HEK293 (cell line): ENCODE measurements around the gene CARM1.
A peak's percentile ranks its signal among the peaks of the same experiment; 100 is the strongest.

Experiments
- CTCF ChIA-PET: fragments of 350-600 bp; formaldehyde crosslinking; extraction: SDS; loops from one replicate; lab custom pipeline; 2021; ENCODE audit warnings: antibody characterized with exemption; lab: Yijun Ruan, JAX
- POLR2A ChIA-PET: fragments of 300-600 bp; formaldehyde crosslinking; extraction: SDS; loops from one replicate; lab custom pipeline; 2020; ENCODE audit warnings: antibody characterized with exemption, inconsistent platforms; lab: Yijun Ruan, JAX
- H3K27ac ChIP-seq: fragments of 200-500 bp; sonication (Bioruptor generic); 2 replicates; pipeline ENCODE4 v1.5.1; 2014; ENCODE audit warnings: low read depth, low read length, control low read depth, inconsistent platforms; ENCODE audit errors: extremely low read depth
- H3K36me3 ChIP-seq, 2 experiments: fragments of 200-500 bp in 1 of 2; sonication (Bioruptor generic) in 1 of 2; 1 replicate in 1 of 2; 2 replicates in 1 of 2; pipeline ENCODE4 v1.5.1; 2014 to 2017; ENCODE audit warnings: inconsistent platforms in 2 of 2, low read length in 2 of 2; ENCODE audit not compliant: control insufficient read depth in 2 of 2, insufficient read depth in 1 of 2
- H3K4me1 ChIP-seq: fragments of 200-500 bp; sonication (Bioruptor generic); 2 replicates; pipeline ENCODE4 v1.5.1; 2014; ENCODE audit warnings: mild to moderate bottlenecking, low read length, inconsistent platforms; ENCODE audit not compliant: control insufficient read depth, insufficient read depth
- H3K4me3 ChIP-seq: 2 replicates; pipeline ENCODE4 v1.5.1; 2011; ENCODE audit warnings: low read depth, mild to moderate bottlenecking, control low read depth, low read length, moderate library complexity
- H3K9me3 ChIP-seq: fragments of 200-500 bp; sonication (Bioruptor generic); 2 replicates; pipeline ENCODE4 v1.5.1; 2014; ENCODE audit warnings: low read depth, low read length, inconsistent platforms; ENCODE audit not compliant: control insufficient read depth, insufficient read depth
- EGR2 ChIP-seq: fragments of 450-650 bp; formaldehyde crosslinking; IDR thresholded peaks from 2 replicates; pipeline ENCODE4 v1.5.1; 2016; ENCODE audit warnings: low read depth, missing biosample characterization, missing genetic modification characterization
- GLIS1 ChIP-seq: fragments of 450-650 bp; formaldehyde crosslinking; IDR thresholded peaks from 2 replicates; pipeline ENCODE4 v1.5.1; 2016; ENCODE audit warnings: missing biosample characterization, missing genetic modification characterization
- KLF1 ChIP-seq: fragments of 450-650 bp; formaldehyde crosslinking; IDR thresholded peaks from 2 replicates; pipeline ENCODE4 v1.5.1; 2016; ENCODE audit warnings: missing biosample characterization, missing genetic modification characterization
- RBAK ChIP-seq: fragments of 450-650 bp; formaldehyde crosslinking; IDR thresholded peaks from 2 replicates; pipeline ENCODE4 v1.5.1; 2016; ENCODE audit warnings: missing biosample characterization, missing genetic modification characterization
- SCRT2 ChIP-seq: fragments of 450-650 bp; formaldehyde crosslinking; IDR thresholded peaks from 2 replicates; pipeline ENCODE4 v1.5.1; 2016; ENCODE audit warnings: missing biosample characterization, missing genetic modification characterization
- SP2 ChIP-seq: fragments of 450-650 bp; formaldehyde crosslinking; IDR thresholded peaks from 2 replicates; pipeline ENCODE4 v1.5.1; 2016; ENCODE audit warnings: missing biosample characterization, missing genetic modification characterization
- SP3 ChIP-seq: fragments of 450-650 bp; formaldehyde crosslinking; IDR thresholded peaks from 2 replicates; pipeline ENCODE4 v1.5.1; 2016; ENCODE audit warnings: missing biosample characterization, missing genetic modification characterization
- SP7 ChIP-seq: fragments of 450-650 bp; formaldehyde crosslinking; IDR thresholded peaks from 2 replicates; pipeline ENCODE4 v1.5.1; 2016; ENCODE audit warnings: missing biosample characterization, missing genetic modification characterization
- ZBTB21 ChIP-seq: fragments of 450-650 bp; formaldehyde crosslinking; IDR thresholded peaks from 2 replicates; pipeline ENCODE4 v1.5.1; 2017; ENCODE audit warnings: missing biosample characterization, missing genetic modification characterization
- ZFP37 ChIP-seq: fragments of 450-650 bp; formaldehyde crosslinking; IDR thresholded peaks from 2 replicates; pipeline ENCODE4 v1.5.1; 2016; ENCODE audit warnings: missing biosample characterization, missing genetic modification characterization
- ZFP69B ChIP-seq: fragments of 450-650 bp; formaldehyde crosslinking; IDR thresholded peaks from 2 replicates; pipeline ENCODE4 v1.5.1; 2016; ENCODE audit warnings: missing biosample characterization, missing genetic modification characterization
- ZNF121 ChIP-seq: fragments of 450-650 bp; formaldehyde crosslinking; IDR thresholded peaks from 2 replicates; pipeline ENCODE4 v1.5.1; 2016; ENCODE audit warnings: missing biosample characterization, missing genetic modification characterization
- ZNF175 ChIP-seq: fragments of 450-650 bp; formaldehyde crosslinking; IDR thresholded peaks from 2 replicates; pipeline ENCODE4 v1.5.1; 2016; ENCODE audit warnings: missing biosample characterization, missing genetic modification characterization
- ZNF214 ChIP-seq: fragments of 450-650 bp; formaldehyde crosslinking; IDR thresholded peaks from 2 replicates; pipeline ENCODE4 v1.5.1; 2017; ENCODE audit warnings: missing biosample characterization, mild to moderate bottlenecking, missing genetic modification characterization, borderline replicate concordance
- ZNF302 ChIP-seq: fragments of 450-650 bp; formaldehyde crosslinking; IDR thresholded peaks from 2 replicates; pipeline ENCODE4 v1.5.1; 2016; ENCODE audit warnings: missing biosample characterization, missing genetic modification characterization, low read depth
- ZNF324 ChIP-seq: fragments of 450-650 bp; formaldehyde crosslinking; IDR thresholded peaks from 2 replicates; pipeline ENCODE4 v1.5.1; 2016; ENCODE audit warnings: missing biosample characterization, missing genetic modification characterization
- ZNF341 ChIP-seq: fragments of 450-650 bp; formaldehyde crosslinking; IDR thresholded peaks from 2 replicates; pipeline ENCODE4; 2016; ENCODE audit warnings: low read depth, missing biosample characterization, missing genetic modification characterization
- ZNF391 ChIP-seq: fragments of 450-650 bp; formaldehyde crosslinking; IDR thresholded peaks from 2 replicates; pipeline ENCODE4 v1.5.1; 2016; ENCODE audit warnings: low read depth, missing biosample characterization, missing genetic modification characterization, borderline replicate concordance
- ZNF501 ChIP-seq: fragments of 450-650 bp; formaldehyde crosslinking; IDR thresholded peaks from 2 replicates; pipeline ENCODE4 v1.5.1; 2016; ENCODE audit warnings: missing biosample characterization, missing genetic modification characterization
- ZNF558 ChIP-seq: fragments of 450-650 bp; formaldehyde crosslinking; IDR thresholded peaks from 2 replicates; pipeline ENCODE4 v1.5.1; 2016; ENCODE audit warnings: missing biosample characterization, missing genetic modification characterization
- ZNF654 ChIP-seq: fragments of 450-650 bp; formaldehyde crosslinking; IDR thresholded peaks from 2 replicates; pipeline ENCODE4 v1.5.1; 2016; ENCODE audit warnings: low read depth, missing biosample characterization, missing genetic modification characterization
- ZNF777 ChIP-seq: fragments of 450-650 bp; formaldehyde crosslinking; IDR thresholded peaks from 2 replicates; pipeline ENCODE4 v1.5.1; 2017; ENCODE audit warnings: missing biosample characterization, missing genetic modification characterization, borderline replicate concordance
- ZNF830 ChIP-seq: fragments of 450-650 bp; IDR thresholded peaks from 2 replicates; pipeline ENCODE4 v1.5.0; 2018; ENCODE audit warnings: missing biosample characterization, missing genetic modification characterization, low read depth, mild to moderate bottlenecking, moderate library complexity
- TF ChIP-seq, protein P1 (sequence below): fragments of 450-650 bp; formaldehyde crosslinking; IDR thresholded peaks from 2 replicates; pipeline ENCODE4 v1.5.1; 2016; ENCODE audit warnings: missing biosample characterization, missing genetic modification characterization
- TF ChIP-seq, protein P2 (sequence below): fragments of 450-650 bp; formaldehyde crosslinking; IDR thresholded peaks from 2 replicates; pipeline ENCODE4 v1.5.1; 2017; ENCODE audit warnings: missing biosample characterization, mild to moderate bottlenecking, missing genetic modification characterization, moderate library complexity
- TF ChIP-seq, protein P3 (sequence below): fragments of 450-650 bp; formaldehyde crosslinking; IDR thresholded peaks from 2 replicates; pipeline ENCODE4 v1.5.1; 2017; ENCODE audit warnings: missing biosample characterization, missing genetic modification characterization
- TF ChIP-seq, protein P4 (sequence below): fragments of 450-650 bp; formaldehyde crosslinking; IDR thresholded peaks from 2 replicates; pipeline ENCODE4 v1.5.1; 2016; ENCODE audit warnings: missing biosample characterization, missing genetic modification characterization

Gene CARM1

DNA sequence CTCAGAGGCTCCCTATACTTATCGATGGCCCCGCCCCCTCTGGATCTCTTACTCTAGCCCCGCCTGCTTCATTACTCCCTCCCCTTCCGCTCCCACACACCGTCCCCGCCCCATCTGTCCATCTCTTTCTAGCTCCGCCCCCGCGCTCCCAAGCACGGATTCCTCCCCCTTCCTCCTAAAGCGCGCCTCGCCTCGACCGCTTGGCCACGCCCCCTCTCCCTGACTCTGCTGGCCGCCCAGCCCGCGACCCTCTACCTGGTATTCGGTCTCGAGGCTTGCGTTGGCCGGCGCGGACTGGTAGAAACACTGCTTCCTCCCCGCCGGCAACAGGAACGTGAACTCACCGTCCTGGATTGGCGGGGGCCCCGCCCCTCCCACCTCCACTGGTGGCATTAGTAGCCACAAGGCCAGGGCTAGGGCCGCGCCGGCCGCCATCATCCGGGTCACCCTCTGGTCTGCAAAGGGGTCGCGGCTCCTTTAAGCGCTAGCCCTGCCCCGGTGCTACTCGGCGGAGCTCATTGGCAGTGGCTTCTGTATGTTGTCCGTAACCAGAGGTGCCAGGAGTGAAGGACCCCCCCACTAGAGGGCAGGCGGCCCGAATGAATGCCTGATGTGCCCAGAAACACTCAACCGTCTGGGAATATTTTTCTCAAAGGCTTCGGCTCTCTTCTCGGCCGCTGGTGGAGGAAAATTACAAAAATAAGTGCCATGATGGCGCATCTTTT is 35.4 kb upstream of the CARM1 start, which contains the start of gene TMED1 (continued):
- TF ChIP-seq ZNF391 (tag by site-specific recombination), result 0 out of 2 replicates have a peak, but pooled peaks have one; percentile 47
- no peak for TF ChIP-seq ZNF175 (tag by site-specific recombination)
- TF ChIP-seq ZFP37 (tag by site-specific recombination), result no peak
- TF ChIP-seq, protein P1, sequence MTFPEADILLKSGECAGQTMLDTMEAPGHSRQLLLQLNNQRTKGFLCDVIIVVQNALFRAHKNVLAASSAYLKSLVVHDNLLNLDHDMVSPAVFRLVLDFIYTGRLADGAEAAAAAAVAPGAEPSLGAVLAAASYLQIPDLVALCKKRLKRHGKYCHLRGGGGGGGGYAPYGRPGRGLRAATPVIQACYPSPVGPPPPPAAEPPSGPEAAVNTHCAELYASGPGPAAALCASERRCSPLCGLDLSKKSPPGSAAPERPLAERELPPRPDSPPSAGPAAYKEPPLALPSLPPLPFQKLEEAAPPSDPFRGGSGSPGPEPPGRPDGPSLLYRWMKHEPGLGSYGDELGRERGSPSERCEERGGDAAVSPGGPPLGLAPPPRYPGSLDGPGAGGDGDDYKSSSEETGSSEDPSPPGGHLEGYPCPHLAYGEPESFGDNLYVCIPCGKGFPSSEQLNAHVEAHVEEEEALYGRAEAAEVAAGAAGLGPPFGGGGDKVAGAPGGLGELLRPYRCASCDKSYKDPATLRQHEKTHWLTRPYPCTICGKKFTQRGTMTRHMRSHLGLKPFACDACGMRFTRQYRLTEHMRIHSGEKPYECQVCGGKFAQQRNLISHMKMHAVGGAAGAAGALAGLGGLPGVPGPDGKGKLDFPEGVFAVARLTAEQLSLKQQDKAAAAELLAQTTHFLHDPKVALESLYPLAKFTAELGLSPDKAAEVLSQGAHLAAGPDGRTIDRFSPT, result peak; percentile 70; the same call in 1 of the 2 replicates
- peak; percentile 56; the same call in 1 of the 2 replicates for TF ChIP-seq ZNF341 (tag by site-specific recombination)
- TF ChIP-seq SCRT2 (tag by site-specific recombination), result no peak
- TF ChIP-seq ZNF830, result no peak
- TF ChIP-seq GLIS1 (tag by site-specific recombination), result 0 out of 2 replicates have a peak, but pooled peaks have one; percentile 28
- TF ChIP-seq, protein P2, sequence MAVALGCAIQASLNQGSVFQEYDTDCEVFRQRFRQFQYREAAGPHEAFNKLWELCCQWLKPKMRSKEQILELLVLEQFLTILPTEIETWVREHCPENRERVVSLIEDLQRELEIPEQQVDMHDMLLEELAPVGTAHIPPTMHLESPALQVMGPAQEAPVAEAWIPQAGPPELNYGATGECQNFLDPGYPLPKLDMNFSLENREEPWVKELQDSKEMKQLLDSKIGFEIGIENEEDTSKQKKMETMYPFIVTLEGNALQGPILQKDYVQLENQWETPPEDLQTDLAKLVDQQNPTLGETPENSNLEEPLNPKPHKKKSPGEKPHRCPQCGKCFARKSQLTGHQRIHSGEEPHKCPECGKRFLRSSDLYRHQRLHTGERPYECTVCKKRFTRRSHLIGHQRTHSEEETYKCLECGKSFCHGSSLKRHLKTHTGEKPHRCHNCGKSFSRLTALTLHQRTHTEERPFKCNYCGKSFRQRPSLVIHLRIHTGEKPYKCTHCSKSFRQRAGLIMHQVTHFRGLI, result 0 out of 2 replicates have a peak, but pooled peaks have one; percentile 12
- TF ChIP-seq EGR2 (tag by site-specific recombination), result peak; percentile 90
- TF ChIP-seq ZNF121 (tag by site-specific recombination), result no peak
- TF ChIP-seq ZBTB21 (tag by site-specific recombination), result peak; percentile 5; the same call in 1 of the 2 replicates
- TF ChIP-seq SP3 (tag by site-specific recombination), result peak; percentile 96
- TF ChIP-seq SP2, result peak; percentile 99
- 0 out of 2 replicates have a peak, but pooled peaks have one; percentile 36 for TF ChIP-seq ZNF558 (tag by site-specific recombination)
- TF ChIP-seq ZNF501 (tag by site-specific recombination), result peak; percentile 88
- TF ChIP-seq ZNF654 (tag by site-specific recombination), result peak; percentile 15; the same call in 1 of the 2 replicates

DNA sequence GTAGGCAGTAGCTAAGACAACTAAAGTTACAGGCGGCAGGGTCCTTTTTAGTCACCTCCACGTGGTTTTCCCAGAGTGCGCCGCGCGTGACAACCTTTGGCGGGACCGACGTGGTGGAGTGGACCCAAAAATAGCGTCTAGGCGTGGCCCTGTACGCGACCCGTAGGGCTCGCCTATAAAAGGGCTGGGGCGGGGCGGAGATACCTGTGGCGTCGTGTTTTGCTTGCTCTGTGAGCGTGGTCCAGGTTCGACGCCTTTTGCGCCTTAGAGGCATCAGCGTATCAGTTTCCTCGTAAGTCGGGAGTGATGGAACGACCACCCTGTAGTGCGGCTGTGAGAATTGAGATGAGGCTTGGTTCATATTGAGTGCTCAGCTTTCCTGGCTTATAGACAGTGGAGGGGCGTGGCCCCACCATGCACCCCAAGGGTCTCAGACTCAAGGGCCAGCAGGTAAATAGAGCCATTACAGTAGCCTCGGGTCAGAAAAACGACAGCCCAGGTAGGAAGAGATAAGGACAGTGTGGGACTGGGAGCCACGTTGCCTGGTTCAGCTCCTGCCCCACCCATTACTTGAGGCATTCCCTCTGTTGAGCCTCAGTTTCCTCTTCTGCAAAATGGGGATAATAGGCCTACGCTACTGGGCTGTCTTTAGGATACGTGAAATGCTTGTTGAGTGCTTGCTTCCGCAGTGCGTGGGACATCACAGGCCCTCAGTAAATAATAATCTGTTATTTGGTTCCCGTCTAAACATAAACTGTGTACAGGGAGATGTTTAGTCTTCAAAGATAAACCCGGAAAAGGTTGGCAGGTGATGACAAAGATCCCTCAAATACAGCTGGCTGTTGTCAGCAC is 34.6 kb upstream of the CARM1 start:
- ChIA-PET CTCF (interaction anchor here (0.7 to 6.9 kb wide), 14 partner anchors 8 to 119 kb away, joined by 3 to 80 read pairs (median 4); partner anchors contain the start of gene DNM2), POLR2A (interaction anchor here (0.7 to 2.9 kb wide), 14 partner anchors 8 to 414 kb away, joined by 3 to 39 read pairs (median 5); partner anchors contain the start of genes CARM1 and DNM2)
- peak overlapping the region; percentile 83 for H3K27ac ChIP-seq
- no peaks in the 10 kb centered on the region for H3K4me1 ChIP-seq
- H3K36me3 ChIP-seq, result peaks cover 0 to 30% of the 10 kb centered on the region in 2 experiments; a peak in 2 of 3 replicates
- H3K4me3 ChIP-seq, result peak overlapping the region; percentile 58
- no peaks in the 10 kb centered on the region for H3K9me3 ChIP-seq
- TF ChIP-seq SCRT2 (tag by site-specific recombination) (peak; percentile 98), ZFP69B (tag by site-specific recombination) (peak; percentile 93), ZNF324 (peak; percentile 93), KLF1 (peak; percentile 90), SP2 (peak; percentile 45), RBAK (tag by site-specific recombination) (no peak), SP7 (peak; percentile 55), ZNF777 (tag by site-specific recombination) (peak; percentile 52; the same call in 1 of the 2 replicates), ZNF302 (tag by site-specific recombination) (0 out of 2 replicates have a peak, but pooled peaks have one; percentile 26), ZNF214 (tag by site-specific recombination) (no peak)
- TF ChIP-seq, protein P3, sequence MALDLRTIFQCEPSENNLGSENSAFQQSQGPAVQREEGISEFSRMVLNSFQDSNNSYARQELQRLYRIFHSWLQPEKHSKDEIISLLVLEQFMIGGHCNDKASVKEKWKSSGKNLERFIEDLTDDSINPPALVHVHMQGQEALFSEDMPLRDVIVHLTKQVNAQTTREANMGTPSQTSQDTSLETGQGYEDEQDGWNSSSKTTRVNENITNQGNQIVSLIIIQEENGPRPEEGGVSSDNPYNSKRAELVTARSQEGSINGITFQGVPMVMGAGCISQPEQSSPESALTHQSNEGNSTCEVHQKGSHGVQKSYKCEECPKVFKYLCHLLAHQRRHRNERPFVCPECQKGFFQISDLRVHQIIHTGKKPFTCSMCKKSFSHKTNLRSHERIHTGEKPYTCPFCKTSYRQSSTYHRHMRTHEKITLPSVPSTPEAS, result peak; percentile 29; the same call in 1 of the 2 replicates
- TF ChIP-seq, protein P4, sequence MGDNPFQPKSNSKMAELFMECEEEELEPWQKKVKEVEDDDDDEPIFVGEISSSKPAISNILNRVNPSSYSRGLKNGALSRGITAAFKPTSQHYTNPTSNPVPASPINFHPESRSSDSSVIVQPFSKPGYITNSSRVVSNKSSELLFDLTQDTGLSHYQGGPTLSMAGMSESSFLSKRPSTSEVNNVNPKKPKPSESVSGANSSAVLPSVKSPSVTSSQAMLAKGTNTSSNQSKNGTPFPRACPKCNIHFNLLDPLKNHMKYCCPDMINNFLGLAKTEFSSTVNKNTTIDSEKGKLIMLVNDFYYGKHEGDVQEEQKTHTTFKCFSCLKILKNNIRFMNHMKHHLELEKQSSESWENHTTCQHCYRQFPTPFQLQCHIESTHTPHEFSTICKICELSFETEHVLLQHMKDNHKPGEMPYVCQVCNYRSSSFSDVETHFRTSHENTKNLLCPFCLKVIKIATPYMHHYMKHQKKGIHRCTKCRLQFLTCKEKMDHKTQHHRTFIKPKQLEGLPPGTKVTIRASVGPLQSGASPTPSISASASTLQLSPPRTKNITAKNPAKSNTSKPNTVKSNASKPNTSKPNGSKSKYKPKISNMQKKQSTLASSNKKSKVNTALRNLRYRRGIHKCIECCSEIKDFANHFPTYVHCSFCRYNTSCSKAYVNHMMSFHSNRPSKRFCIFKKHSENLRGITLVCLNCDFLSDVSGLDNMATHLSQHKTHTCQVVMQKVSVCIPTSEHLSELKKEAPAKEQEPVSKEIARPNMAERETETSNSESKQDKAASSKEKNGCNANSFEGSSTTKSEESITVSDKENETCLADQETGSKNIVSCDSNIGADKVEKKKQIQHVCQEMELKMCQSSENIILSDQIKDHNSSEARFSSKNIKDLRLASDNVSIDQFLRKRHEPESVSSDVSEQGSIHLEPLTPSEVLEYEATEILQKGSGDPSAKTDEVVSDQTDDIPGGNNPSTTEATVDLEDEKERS (tag by site-specific recombination), result peak; percentile 89
